ENCODE measurements around the gene DCLK1.

DCLK1 gene

GRCh38 chr13:36134632-36135031 lies 3.5 kb upstream of the DCLK1 start:
- CTCF ChIA-PET = interaction anchor here (1.1 kb wide), 1 partner anchor 76 kb away, joined by 3 read pairs; no protein-coding TSS in a partner anchor
- no peak for DNase-seq (ENCODE audit: low spot score)
- TF ChIP-seq, protein P1, sequence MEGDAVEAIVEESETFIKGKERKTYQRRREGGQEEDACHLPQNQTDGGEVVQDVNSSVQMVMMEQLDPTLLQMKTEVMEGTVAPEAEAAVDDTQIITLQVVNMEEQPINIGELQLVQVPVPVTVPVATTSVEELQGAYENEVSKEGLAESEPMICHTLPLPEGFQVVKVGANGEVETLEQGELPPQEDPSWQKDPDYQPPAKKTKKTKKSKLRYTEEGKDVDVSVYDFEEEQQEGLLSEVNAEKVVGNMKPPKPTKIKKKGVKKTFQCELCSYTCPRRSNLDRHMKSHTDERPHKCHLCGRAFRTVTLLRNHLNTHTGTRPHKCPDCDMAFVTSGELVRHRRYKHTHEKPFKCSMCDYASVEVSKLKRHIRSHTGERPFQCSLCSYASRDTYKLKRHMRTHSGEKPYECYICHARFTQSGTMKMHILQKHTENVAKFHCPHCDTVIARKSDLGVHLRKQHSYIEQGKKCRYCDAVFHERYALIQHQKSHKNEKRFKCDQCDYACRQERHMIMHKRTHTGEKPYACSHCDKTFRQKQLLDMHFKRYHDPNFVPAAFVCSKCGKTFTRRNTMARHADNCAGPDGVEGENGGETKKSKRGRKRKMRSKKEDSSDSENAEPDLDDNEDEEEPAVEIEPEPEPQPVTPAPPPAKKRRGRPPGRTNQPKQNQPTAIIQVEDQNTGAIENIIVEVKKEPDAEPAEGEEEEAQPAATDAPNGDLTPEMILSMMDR (conservative IDR thresholded peaks at IDR 0.05; ENCODE audit: low read depth) = no peak
- H3K27ac ChIP-seq = no peak overlapping the region
- POLR2A ChIA-PET (ENCODE audit: low non-redundant PET) = no interaction called here

GRCh38 chr13:36133950-36134626 lies 2.9 kb upstream of the DCLK1 start:
- no peak overlapping the region for H3K27ac ChIP-seq
- TF ChIP-seq, protein P1 (conservative IDR thresholded peaks at IDR 0.05; ENCODE audit: low read depth) = no peak
- ChIA-PET CTCF (interaction anchor here (1.1 kb wide), 1 partner anchor 75 kb away, joined by 3 read pairs; no protein-coding TSS in a partner anchor), POLR2A (ENCODE audit: low non-redundant PET) (no interaction called here)
- DNase-seq (ENCODE audit: low spot score) = no peak

DNA sequence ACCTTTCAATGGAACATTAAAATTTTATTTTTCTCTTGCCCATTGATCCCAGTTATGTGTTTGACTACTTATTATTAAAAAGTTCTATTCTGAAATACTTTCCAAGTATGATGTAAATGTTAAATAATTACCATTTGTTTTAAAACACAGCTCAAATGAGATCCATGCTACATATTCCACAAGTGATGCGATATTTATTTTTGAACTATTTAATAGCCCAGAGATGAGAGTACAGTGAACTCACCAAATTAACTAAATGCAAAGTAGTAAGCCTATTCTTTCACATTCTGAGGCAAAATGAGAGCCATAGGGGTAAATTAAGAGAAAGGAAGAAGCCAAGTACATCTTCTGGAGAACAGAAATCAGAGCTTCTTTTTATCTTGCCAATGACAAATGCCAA lies 1.2 kb upstream of the DCLK1 start:
- ChIA-PET POLR2A (ENCODE audit: low non-redundant PET) (no interaction called here), CTCF (interaction anchor here (0.6 to 0.7 kb wide), 4 partner anchors 10 to 77 kb away, joined by 3 to 4 read pairs (median 3); no protein-coding TSS in a partner anchor)
- no peak for DNase-seq (ENCODE audit: low spot score)

GRCh38 chr13:36131931-36132297 lies 732 bp upstream of the DCLK1 start:
- ChIA-PET POLR2A (ENCODE audit: low non-redundant PET) (no interaction called here), CTCF (interaction anchor here (0.6 to 0.7 kb wide), 2 partner anchors 47 to 63 kb away, joined by 3 to 4 read pairs; no protein-coding TSS in a partner anchor)
- no peak overlapping the region for H3K27ac ChIP-seq
- DNase-seq (ENCODE audit: low spot score) = no peak
- TF ChIP-seq, protein P1 (conservative IDR thresholded peaks at IDR 0.05; ENCODE audit: low read depth) = no peak

More for the DNA sequence above, 1.2 kb upstream of the DCLK1 start:
- no peak overlapping the region for H3K27ac ChIP-seq
- TF ChIP-seq, protein P1 (conservative IDR thresholded peaks at IDR 0.05; ENCODE audit: low read depth) = no peak

GRCh38 chr13:36130552-36131221 lies 495 bp downstream of the DCLK1 start:
- ChIA-PET POLR2A (ENCODE audit: low non-redundant PET) (no interaction called here), CTCF (interaction anchor here (0.6 to 0.7 kb wide), 4 partner anchors 142 to 1506 kb away, joined by 3 to 5 read pairs (median 3); no protein-coding TSS in a partner anchor)
- TF ChIP-seq, protein P1 (conservative IDR thresholded peaks at IDR 0.05; ENCODE audit: low read depth) = no peak
- no peak overlapping the region for H3K27ac ChIP-seq
- peak; percentile 16 for DNase-seq (ENCODE audit: low spot score)

DNA sequence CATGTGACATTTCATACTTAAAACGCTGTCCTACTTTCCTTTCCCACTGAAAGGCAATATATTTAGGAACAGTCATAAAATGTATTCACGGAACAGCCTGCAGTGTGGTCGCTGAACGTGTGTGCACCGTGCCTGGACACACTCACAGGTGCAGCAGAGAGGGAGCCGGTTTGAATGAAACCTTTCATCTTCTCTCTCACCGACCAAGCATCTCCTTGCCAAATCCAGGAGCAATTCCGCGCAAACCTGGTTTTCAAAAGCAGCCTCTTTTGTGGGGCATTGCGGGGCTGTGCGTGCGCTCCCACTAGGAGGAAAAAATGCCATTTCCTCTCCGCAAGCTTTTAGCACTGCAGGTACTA lies 1.0 kb downstream of the DCLK1 start:
- POLR2A ChIA-PET (ENCODE audit: low non-redundant PET) = no interaction called here
- no peak for DNase-seq (ENCODE audit: low spot score)
- TF ChIP-seq, protein P1 (conservative IDR thresholded peaks at IDR 0.05; ENCODE audit: low read depth) = no peak
- H3K27ac ChIP-seq = no peak overlapping the region
- CTCF ChIA-PET = interaction anchor here (0.6 kb wide), 2 partner anchors 236 to 1505 kb away, joined by 3 to 5 read pairs; no protein-coding TSS in a partner anchor

All from RWPE1 (cell line).